Measurements from ENCODE around the gene TGFB1. TPM values are rescaled to one million over a fixed set of nuclear protein-coding genes. Genes with fewer than 3 reads are reported as not detected.

TGFB1 gene
- total RNA-seq, 1 experiment from 2014 or later = 54.6 TPM

DNA sequence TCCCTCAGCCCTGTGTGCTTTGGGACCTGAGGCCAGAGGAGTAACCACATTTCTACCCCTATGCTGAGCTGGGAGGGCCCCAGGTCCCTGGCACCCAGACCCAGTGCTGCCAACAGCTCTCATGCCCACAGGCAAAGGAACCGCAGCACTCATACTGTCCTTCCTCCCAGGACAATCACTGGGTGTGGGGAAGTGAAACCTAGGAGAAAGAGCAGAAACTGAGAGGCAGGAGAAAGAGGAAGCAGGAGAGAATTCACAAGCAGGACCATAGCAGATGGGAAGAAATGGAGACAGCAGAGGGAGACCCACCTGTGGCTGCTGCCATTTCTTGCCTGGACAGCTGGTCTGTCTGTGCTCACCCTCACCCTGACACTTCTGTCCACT is 24.9 kb downstream of the TGFB1 start:
- Histone ChIP-seq H3K4me3 (replicated peaks in 1 of 2; ENCODE audit: low read depth in 1 of 2, low read length in 2 of 2) (no peak overlapping the region), H3K9ac (ENCODE audit: low read length) (no peak overlapping the region), H3K9me2 (ENCODE audit: insufficient read depth) (no peaks in the 10 kb centered on the region), H3K36me3 (ENCODE audit: control insufficient read depth in 1 of 2, insufficient read depth in 2 of 2, low read length in 2 of 2) (peaks cover 0 to 6% of the 10 kb centered on the region in 2 experiments; a peak in 1 of 4 replicates), H3K9me3 (ENCODE audit: control insufficient read depth in 1 of 2, insufficient read depth in 1 of 2, low read depth in 1 of 2, low read length in 2 of 2) (no peaks in the 10 kb centered on the region), H3K27ac (ENCODE audit: low read depth, low read length) (peak overlapping the region; percentile 17), H3K4me2 (ENCODE audit: low read length) (no peak overlapping the region), H3K4me1 (ENCODE audit: control insufficient read depth in 1 of 2, insufficient read depth in 2 of 2, low read length in 2 of 2) (peaks cover 8 to 24% of the 10 kb centered on the region in 2 experiments; a peak in 3 of 4 replicates), H3K79me2 (ENCODE audit: insufficient read depth, low read length) (no peaks in the 10 kb centered on the region), H2AFZ (ENCODE audit: low read depth, low read length, poor library complexity, severe bottlenecking) (no peak overlapping the region), H4K20me1 (ENCODE audit: insufficient read depth) (no peaks in the 10 kb centered on the region), H3K27me3 (ENCODE audit: insufficient read depth, low read length) (no peaks in the 10 kb centered on the region)
- intact Hi-C loops (cut with micrococcal nuclease) = no loop called here
- ChIA-PET RAD21 (ENCODE audit: low non-redundant PET in 1 of 2, low total read pairs in 2 of 2, uncharacterized antibody in 2 of 2, unreplicated experiment in 2 of 2) (interaction anchor here in 1 of 2 experiments (0.8 kb wide), 1 partner anchor 10 kb away, joined by 3 read pairs; no protein-coding TSS in a partner anchor), CTCF (no interaction called here), POLR2A (no interaction called here)
- TF ChIP-seq SP1 (IDR thresholded peaks at IDR 0.05; ENCODE audit: low read depth) = no peak
- TF ChIP-seq, protein P1, sequence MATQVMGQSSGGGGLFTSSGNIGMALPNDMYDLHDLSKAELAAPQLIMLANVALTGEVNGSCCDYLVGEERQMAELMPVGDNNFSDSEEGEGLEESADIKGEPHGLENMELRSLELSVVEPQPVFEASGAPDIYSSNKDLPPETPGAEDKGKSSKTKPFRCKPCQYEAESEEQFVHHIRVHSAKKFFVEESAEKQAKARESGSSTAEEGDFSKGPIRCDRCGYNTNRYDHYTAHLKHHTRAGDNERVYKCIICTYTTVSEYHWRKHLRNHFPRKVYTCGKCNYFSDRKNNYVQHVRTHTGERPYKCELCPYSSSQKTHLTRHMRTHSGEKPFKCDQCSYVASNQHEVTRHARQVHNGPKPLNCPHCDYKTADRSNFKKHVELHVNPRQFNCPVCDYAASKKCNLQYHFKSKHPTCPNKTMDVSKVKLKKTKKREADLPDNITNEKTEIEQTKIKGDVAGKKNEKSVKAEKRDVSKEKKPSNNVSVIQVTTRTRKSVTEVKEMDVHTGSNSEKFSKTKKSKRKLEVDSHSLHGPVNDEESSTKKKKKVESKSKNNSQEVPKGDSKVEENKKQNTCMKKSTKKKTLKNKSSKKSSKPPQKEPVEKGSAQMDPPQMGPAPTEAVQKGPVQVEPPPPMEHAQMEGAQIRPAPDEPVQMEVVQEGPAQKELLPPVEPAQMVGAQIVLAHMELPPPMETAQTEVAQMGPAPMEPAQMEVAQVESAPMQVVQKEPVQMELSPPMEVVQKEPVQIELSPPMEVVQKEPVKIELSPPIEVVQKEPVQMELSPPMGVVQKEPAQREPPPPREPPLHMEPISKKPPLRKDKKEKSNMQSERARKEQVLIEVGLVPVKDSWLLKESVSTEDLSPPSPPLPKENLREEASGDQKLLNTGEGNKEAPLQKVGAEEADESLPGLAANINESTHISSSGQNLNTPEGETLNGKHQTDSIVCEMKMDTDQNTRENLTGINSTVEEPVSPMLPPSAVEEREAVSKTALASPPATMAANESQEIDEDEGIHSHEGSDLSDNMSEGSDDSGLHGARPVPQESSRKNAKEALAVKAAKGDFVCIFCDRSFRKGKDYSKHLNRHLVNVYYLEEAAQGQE (IDR thresholded peaks at IDR 0.05; ENCODE audit: low read depth) = no peak
- TF ChIP-seq EZH2 (IDR thresholded peaks at IDR 0.05) = no peak
- no peak for TF ChIP-seq EZH2phosphoT487 (IDR thresholded peaks at IDR 0.05; ENCODE audit: borderline replicate concordance)
- no peak for TF ChIP-seq POLR2A (IDR thresholded peaks at IDR 0.05; ENCODE audit: borderline replicate concordance, extremely low read depth, insufficient read depth, insufficient read length)
- DNase-seq (ENCODE audit: low read depth, low spot score) = no peak
- BruUV-seq (replicated peaks) = no TSS peak
- no peak for ATAC-seq
